GM19372 (cell line): ENCODE data around the gene PEMT.

Experiments
- ATAC-seq: cut with Tn5 transposase; IDR thresholded peaks from one replicate; pipeline ENCODE4 v1.9.1; 2021; ENCODE audit warnings: mild to moderate bottlenecking, low read depth, moderate library complexity; ENCODE audit not compliant: unreplicated experiment

Gene PEMT

GRCh38 chr17:17605729-17606088, 14.2 kb upstream of the PEMT start:
- ATAC-seq = no peak

- ATAC-seq = no peak
Measured at GRCh38 chr17:17605083-17605728, 13.7 kb upstream of the PEMT start.

GRCh38 chr17:17603895-17604225, 12.4 kb upstream of the PEMT start:
- no peak for ATAC-seq

GRCh38 chr17:17603178-17603894, 11.8 kb upstream of the PEMT start:
- no peak for ATAC-seq

GRCh38 chr17:17599965-17600364, 8.5 kb upstream of the PEMT start:
- no peak for ATAC-seq

GRCh38 chr17:17598003-17598402, 6.5 kb upstream of the PEMT start:
- no peak for ATAC-seq

GRCh38 chr17:17595755-17596154, 4.2 kb upstream of the PEMT start:
- ATAC-seq = no peak

- ATAC-seq = no peak
Measured at GRCh38 chr17:17593222-17593620, 1.7 kb upstream of the PEMT start.

GRCh38 chr17:17590883-17591354, 589 bp downstream of the PEMT start:
- ATAC-seq = no peak

- ATAC-seq = no peak
Measured at GRCh38 chr17:17590141-17590751, 1.3 kb downstream of the PEMT start.

- no peak for ATAC-seq
Measured at GRCh38 chr17:17587614-17588337, 3.7 kb downstream of the PEMT start.

GRCh38 chr17:17582372-17582771, 9.1 kb downstream of the PEMT start:
- ATAC-seq = no peak

GRCh38 chr17:17581509-17581908, 10.0 kb downstream of the PEMT start:
- ATAC-seq = no peak

- no peak for ATAC-seq
Measured at GRCh38 chr17:17580662-17581470, 10.6 kb downstream of the PEMT start.

GRCh38 chr17:17579691-17580090, 11.8 kb downstream of the PEMT start:
- no peak for ATAC-seq

GRCh38 chr17:17577373-17577772, 14.1 kb downstream of the PEMT start:
- ATAC-seq = no peak

- no peak for ATAC-seq
Measured at GRCh38 chr17:17576772-17577234, 14.7 kb downstream of the PEMT start.

- no peak for ATAC-seq
Measured at GRCh38 chr17:17575360-17576251, 15.9 kb downstream of the PEMT start.

GRCh38 chr17:17573912-17574311, 17.6 kb downstream of the PEMT start:
- no peak for ATAC-seq
